Activated T-cell treated with anti-CD3 and anti-CD28 coated beads for 24 hours (primary cell): Measurements from ENCODE around the gene MSI2.

ENCODE experiments used
- DNase-seq: peaks from one replicate; pipeline ENCODE4 v3.0.0-alpha.2; 2020; ENCODE audit warnings: low read depth

Gene MSI2

GRCh38 chr17:57440522-57441269, 184.4 kb downstream of the MSI2 start:
- peak; percentile 73 for DNase-seq

- DNase-seq = no peak
Measured at GRCh38 chr17:57441270-57441600, 184.9 kb downstream of the MSI2 start.

GRCh38 chr17:57442401-57442823, 186.1 kb downstream of the MSI2 start:
- DNase-seq = no peak

GRCh38 chr17:57442914-57443571, 186.7 kb downstream of the MSI2 start:
- peak; percentile 59 for DNase-seq

- DNase-seq = no peak
Measured at GRCh38 chr17:57443781-57444180, 187.5 kb downstream of the MSI2 start.

GRCh38 chr17:57444682-57445450, 188.5 kb downstream of the MSI2 start:
- DNase-seq = no peak

GRCh38 chr17:57445772-57446472, 189.6 kb downstream of the MSI2 start:
- DNase-seq = no peak

GRCh38 chr17:57447357-57447989, 191.2 kb downstream of the MSI2 start:
- DNase-seq = no peak

GRCh38 chr17:57447990-57448758, 191.9 kb downstream of the MSI2 start:
- no peak for DNase-seq

GRCh38 chr17:57448759-57449283, 192.5 kb downstream of the MSI2 start:
- DNase-seq = no peak

- DNase-seq = no peak
Measured at GRCh38 chr17:57451191-57451590, 194.9 kb downstream of the MSI2 start.

- DNase-seq = no peak
Measured at GRCh38 chr17:57451643-57452042, 195.3 kb downstream of the MSI2 start.

- DNase-seq = no peak
Measured at GRCh38 chr17:57453841-57454425, 197.6 kb downstream of the MSI2 start.

GRCh38 chr17:57454729-57455062, 198.4 kb downstream of the MSI2 start:
- no peak for DNase-seq

- DNase-seq = no peak
Measured at GRCh38 chr17:57455063-57455914, 199.0 kb downstream of the MSI2 start.

- DNase-seq = no peak
Measured at GRCh38 chr17:57456622-57457021, 200.3 kb downstream of the MSI2 start.

GRCh38 chr17:57457188-57457587, 200.9 kb downstream of the MSI2 start:
- DNase-seq = no peak

- no peak for DNase-seq
Measured at GRCh38 chr17:57458718-57459285, 202.5 kb downstream of the MSI2 start.

- no peak for DNase-seq
Measured at GRCh38 chr17:57459286-57459915, 203.1 kb downstream of the MSI2 start.
